Placental pericyte (primary cell): ENCODE data around the gene SSC5D. TPM values are rescaled to one million over a fixed set of nuclear protein-coding genes. Genes with fewer than 3 reads are reported as not detected.

Experiments used
- total RNA-seq: library from RNA; depleted of rRNA; stranded (reverse); fragments of >200 nt; gene quantifications from 2 replicates; pipeline ENCODE4 v1.2.3, GENCODE V29; 2012

SSC5D gene
- total RNA-seq: 3.1 and 24.2 TPM in 2 replicates

GRCh38 chr19:55487924-55488687, at the start of gene SSC5D:
TSS of gene SSC5D (plus strand) at chr19:55488436. CDS start at chr19:55488590, 154 bp downstream.

DNA sequence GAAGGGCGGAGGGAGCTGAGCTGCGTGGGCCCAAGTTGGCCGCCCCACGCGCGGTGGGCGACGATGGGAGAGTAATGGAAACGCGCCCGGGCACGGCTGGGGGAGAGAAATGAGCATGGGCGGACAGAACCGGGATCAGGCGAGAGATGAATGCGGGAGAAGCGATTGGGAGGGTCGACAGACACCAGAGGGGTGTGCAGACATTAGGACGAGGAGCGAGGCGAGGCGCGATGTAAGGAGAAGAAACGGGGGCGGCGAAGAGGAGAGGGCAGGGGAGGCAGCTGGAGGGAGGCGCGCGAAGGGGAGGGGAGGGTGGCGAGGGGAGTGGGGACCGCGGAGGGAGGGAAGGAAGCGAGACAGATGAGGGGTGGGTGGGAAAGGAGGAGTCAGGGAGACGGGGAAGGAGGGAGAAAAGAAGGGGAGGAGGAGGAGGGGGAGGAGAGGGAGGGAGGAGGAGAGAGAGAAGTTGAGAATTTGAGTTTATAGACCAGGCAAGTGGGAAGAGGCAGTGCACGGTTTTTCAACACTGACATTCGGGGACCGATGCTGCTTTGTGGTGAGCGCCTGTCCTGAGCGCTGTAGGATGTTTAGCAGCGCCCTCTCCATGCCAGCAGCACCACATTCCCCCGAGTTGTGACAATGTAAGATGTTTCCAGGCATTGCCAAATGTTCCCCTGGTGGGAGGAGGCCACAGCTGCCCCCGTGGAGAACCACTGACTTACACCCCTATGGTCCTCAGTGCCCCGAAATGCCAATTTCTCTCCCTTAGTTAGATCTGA, 45.0 kb upstream of the SSC5D start, which contains the start of gene SHISA7:
Gene SHISA7, minus strand, starts transcription at position 256 of the 779 bp plus-strand sequence. CDS start 437 bp downstream, outside the sequence.

GRCh38 chr19:55461259-55461973, 26.8 kb upstream of the SSC5D start, which contains the start of gene ISOC2:
TSS of gene ISOC2 (minus strand) at chr19:55461642. CDS start at chr19:55456486, 5,156 bp downstream.

GRCh38 chr19:55464662-55465054, 23.6 kb upstream of the SSC5D start, which contains the start of gene C19orf85:
TSS of gene C19orf85 (minus strand) at chr19:55464751. CDS start at chr19:55464554, 197 bp downstream.

DNA sequence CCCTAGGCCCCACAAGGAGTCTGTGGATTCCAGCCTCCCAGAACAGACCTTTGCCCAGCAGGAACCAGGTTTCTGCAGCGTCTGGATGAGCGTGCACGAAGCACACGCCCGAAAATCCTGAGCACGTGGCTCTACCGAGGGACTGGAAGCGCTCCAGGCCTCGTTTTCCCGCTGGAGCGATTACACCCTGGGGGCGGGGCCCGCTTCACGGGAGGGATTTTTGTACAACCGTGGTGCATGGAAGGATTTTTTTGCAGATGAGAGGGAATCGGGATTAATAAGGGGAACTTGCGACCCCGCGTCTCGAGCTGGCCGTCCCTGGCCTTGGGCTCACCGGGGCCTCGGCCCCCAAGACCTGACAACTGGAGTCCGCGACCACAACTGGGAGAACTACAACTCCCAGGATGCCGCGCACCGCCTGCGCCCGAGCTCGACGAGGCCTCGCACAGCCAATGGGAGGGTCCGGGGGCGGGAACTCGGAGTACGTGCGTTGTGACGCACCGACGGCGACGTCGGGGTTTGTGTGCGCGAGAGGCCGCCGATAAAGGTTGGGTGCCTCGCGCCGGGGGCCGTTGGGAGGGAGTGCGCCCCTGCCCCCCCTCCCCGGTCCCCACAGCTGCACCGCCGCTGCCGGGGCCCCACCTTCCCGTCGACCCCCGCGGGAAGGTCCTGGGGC, 12.0 kb upstream of the SSC5D start, which contains the start of gene ZNF628:
Gene ZNF628, plus strand, starts transcription at position 518 of the 676 bp plus-strand sequence. CDS start 3,294 bp downstream, outside the sequence.

GRCh38 chr19:55484593-55485438, 3.4 kb upstream of the SSC5D start, which contains the start of gene NAT14:
TSS of gene NAT14 (plus strand) at chr19:55485188. CDS start at chr19:55485709, 521 bp downstream.

DNA sequence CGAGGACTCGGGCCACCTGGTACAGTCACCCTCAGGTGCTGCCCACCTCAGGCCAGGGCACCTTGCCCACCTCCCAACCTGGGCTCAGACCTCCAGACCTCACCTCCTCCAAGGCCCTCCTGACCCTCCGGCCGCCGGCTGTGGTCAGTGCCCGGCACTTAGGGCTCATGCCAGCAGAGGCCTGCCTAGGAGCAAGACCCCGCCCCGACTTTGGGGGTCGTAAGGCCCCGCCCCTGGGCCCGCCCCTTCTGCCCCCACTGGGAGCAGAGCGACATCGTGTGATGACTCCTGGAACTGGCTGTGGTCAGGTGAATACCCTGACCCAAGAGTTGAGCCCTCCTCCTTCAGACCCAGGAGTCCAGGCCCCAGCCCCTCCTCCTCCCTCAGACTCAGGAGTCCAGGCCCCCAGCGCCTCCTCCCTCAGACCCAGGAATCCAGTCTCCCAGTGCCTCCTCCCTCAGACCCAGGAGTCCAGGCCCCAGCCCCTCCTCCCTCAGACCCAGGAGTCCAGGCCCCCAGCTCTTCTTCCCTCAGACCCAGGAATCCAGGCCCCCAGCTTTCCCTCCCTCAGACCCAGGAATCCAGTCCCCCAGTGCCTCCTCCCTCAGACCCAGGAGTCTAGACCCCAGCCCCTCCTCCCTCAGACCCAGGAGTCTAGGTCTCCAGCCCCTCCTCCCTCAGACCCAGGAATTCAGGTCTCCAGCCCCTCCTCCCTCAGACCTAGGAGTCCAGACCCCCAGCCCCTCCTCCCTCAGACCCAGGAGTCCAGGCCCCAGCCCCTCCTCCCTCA, 48.9 kb downstream of the SSC5D start, which contains the start of gene SBK2:
Gene SBK2, minus strand, starts transcription at position 183 of the 790 bp plus-strand sequence. CDS start 839 bp downstream, outside the sequence.

GRCh38 chr19:55545443-55545842, 57.2 kb downstream of the SSC5D start, which contains the start of gene SBK3:
TSS of gene SBK3 (minus strand) at chr19:55545543. CDS start at chr19:55545543, 0 bp downstream.

Other genes starting within 250 kb of the SSC5D start
- 58.9 and 69.9 TPM in 2 replicates for gene PPP6R1, start 229.4 kb upstream of the SSC5D start, total RNA-seq
- gene HSPBP1, start 208.3 kb upstream of the SSC5D start, total RNA-seq: 41.1 and 41.9 TPM in 2 replicates
- gene BRSK1, start 204.4 kb upstream of the SSC5D start, total RNA-seq: 1.7 and 3.5 TPM in 2 replicates
- not detected in 2 replicates for gene TMEM150B, start 163.1 kb upstream of the SSC5D start, total RNA-seq
- 7.9 and 9.6 TPM in 2 replicates for gene KMT5C, start 148.6 kb upstream of the SSC5D start, total RNA-seq
- 0.14 and 0.22 TPM in 2 replicates for gene COX6B2, start 133.7 kb upstream of the SSC5D start, total RNA-seq
- not detected in 2 replicates for gene GARIN5B, start 125.2 kb upstream of the SSC5D start, total RNA-seq
- gene IL11, start 118.0 kb upstream of the SSC5D start, total RNA-seq: 15.1 and 82.0 TPM in 2 replicates
- gene TMEM190, start 111.6 kb upstream of the SSC5D start, total RNA-seq: not detected in 2 replicates
- 1.4 TPM in 1 of 2 replicates, not detected in the other for gene TMEM238, start 104.1 kb upstream of the SSC5D start, total RNA-seq
- gene RPL28, start 102.5 kb upstream of the SSC5D start, total RNA-seq: 301 and 1,049 TPM in 2 replicates
- 40.5 and 198 TPM in 2 replicates for gene UBE2S, start 80.6 kb upstream of the SSC5D start, total RNA-seq
- not detected in 2 replicates for gene SHISA7, start 45.1 kb upstream of the SSC5D start, total RNA-seq
- 50.8 and 116 TPM in 2 replicates for gene ISOC2, start 26.8 kb upstream of the SSC5D start, total RNA-seq
- gene C19orf85, start 23.7 kb upstream of the SSC5D start, total RNA-seq: not detected in 2 replicates
- gene ZNF628, start 11.8 kb upstream of the SSC5D start, total RNA-seq: 3.3 and 3.9 TPM in 2 replicates
- 17.5 and 19.3 TPM in 2 replicates for gene NAT14, start 3.2 kb upstream of the SSC5D start, total RNA-seq
- gene SBK2, start 48.7 kb downstream of the SSC5D start, total RNA-seq: not detected in 2 replicates
- not detected in 2 replicates for gene SBK3, start 57.1 kb downstream of the SSC5D start, total RNA-seq
- 6.7 and 9.0 TPM in 2 replicates for gene ZNF579, start 92.4 kb downstream of the SSC5D start, total RNA-seq
- 4.2 and 5.6 TPM in 2 replicates for gene FIZ1, start 111.1 kb downstream of the SSC5D start, total RNA-seq
- 9.6 and 13.3 TPM in 2 replicates for gene ZNF524, start 111.9 kb downstream of the SSC5D start, total RNA-seq
- 2.4 and 2.6 TPM in 2 replicates for gene ZNF865, start 117.2 kb downstream of the SSC5D start, total RNA-seq
- gene ZNF784, start 136.1 kb downstream of the SSC5D start, total RNA-seq: 4.9 and 7.0 TPM in 2 replicates
- gene ZNF580, start 152.6 kb downstream of the SSC5D start, total RNA-seq: 8.2 and 9.0 TPM in 2 replicates
- 13.5 and 22.1 TPM in 2 replicates for gene ZNF581, start 155.2 kb downstream of the SSC5D start, total RNA-seq
- 7.7 and 16.6 TPM in 2 replicates for gene CCDC106, start 159.8 kb downstream of the SSC5D start, total RNA-seq
- 146 and 147 TPM in 2 replicates for gene U2AF2, start 166.6 kb downstream of the SSC5D start, total RNA-seq
- gene EPN1, start 186.8 kb downstream of the SSC5D start, total RNA-seq: 87.8 and 104 TPM in 2 replicates
- not detected in 2 replicates for gene NLRP9, start 250.0 kb downstream of the SSC5D start, total RNA-seq